ENCODE data around the gene CDS1. TPM values are rescaled to one million over a fixed set of nuclear protein-coding genes. Genes with fewer than 3 reads are reported as not detected.

Gene CDS1
- total and polyA plus RNA-seq, 2 of the 8 experiments (the other 6 are each of a cell fraction or from before 2014, with no cell fraction given): 8.7 to 13.9 TPM

DNA sequence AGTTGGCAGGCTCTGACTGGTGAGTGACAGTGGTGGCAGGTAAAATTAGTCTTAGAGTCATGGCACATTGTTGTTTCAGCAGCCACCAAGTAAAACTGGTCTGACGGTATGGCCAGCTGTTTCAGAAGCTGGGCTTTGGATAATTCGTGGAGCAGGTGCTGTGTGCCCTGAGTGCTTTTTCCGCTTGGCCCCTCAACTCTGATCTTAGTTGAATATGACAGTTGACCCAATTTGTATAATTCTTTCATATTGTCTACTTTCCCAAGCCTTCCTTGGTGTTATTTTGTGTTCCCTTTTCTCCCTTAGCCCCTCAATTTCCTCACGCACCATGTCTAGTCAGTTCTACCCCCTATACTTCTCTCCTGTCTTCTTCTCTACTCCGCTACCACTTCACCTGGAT is 32.0 kb downstream of the CDS1 start:
- Histone ChIP-seq H3K4me1 (replicated peaks in 1 of 4; ENCODE audit: control insufficient read depth in 3 of 4, insufficient read depth in 4 of 4, low read length in 3 of 4) (peaks cover 0 to 7% (median 3%) of the 10 kb centered on the region in 4 experiments; a peak in 2 of 7 replicates), H2BK15ac (ENCODE audit: low read length) (no peak overlapping the region), H2AFZ (ENCODE audit: low read length) (no peak overlapping the region), H2BK12ac (ENCODE audit: low read depth, low read length) (no peak overlapping the region), H3K27ac (ENCODE audit: low read depth, low read length) (no peak overlapping the region), H3K27me3 (replicated peaks in 1 of 4; ENCODE audit: control insufficient read depth in 3 of 4, extremely low read depth in 1 of 4, insufficient read depth in 3 of 4, low read length in 3 of 4) (no peaks in the 10 kb centered on the region), H3K56ac (replicated peaks; ENCODE audit: insufficient read length, low read depth, low read length) (no peak overlapping the region), H3K18ac (ENCODE audit: extremely low read depth, low read length) (0 out of 2 replicates have a peak overlapping the region, but pooled peaks have one; percentile 49), H3K9me3 (ENCODE audit: insufficient read depth in 2 of 2, low read depth in 1 of 2, low read length in 1 of 2) (no peaks in the 10 kb centered on the region), H2AK5ac (ENCODE audit: low read depth, low read length) (0 out of 2 replicates have a peak overlapping the region, but pooled peaks have one; percentile 60), H3K14ac (ENCODE audit: insufficient read length) (no peak overlapping the region), H3K4ac (replicated peaks; ENCODE audit: insufficient read length, low read depth, low read length) (no peak overlapping the region), H4K20me1 (replicated peaks in 1 of 2; ENCODE audit: control insufficient read depth in 1 of 2, insufficient read depth in 2 of 2, low read length in 2 of 2) (no peaks in the 10 kb centered on the region), H3K23ac (ENCODE audit: insufficient read length) (no peak overlapping the region), H3K79me1 (ENCODE audit: low read depth, low read length) (peaks cover 3% of the 10 kb centered on the region; the same call in 1 of the 2 replicates), H2BK120ac (replicated peaks; ENCODE audit: low read depth, low read length) (no peak overlapping the region), H3K4me2 (ENCODE audit: insufficient read depth in 1 of 2, low read depth in 2 of 2, low read length in 2 of 2) (no peak overlapping the region), H3K23me2 (ENCODE audit: low read depth, low read length) (no peaks in the 10 kb centered on the region), H4K5ac (ENCODE audit: insufficient read length, low read depth, low read length) (no peak overlapping the region), H3K4me3 (ENCODE audit: extremely low read depth in 1 of 4, insufficient read depth in 2 of 4, low read depth in 3 of 4, low read length in 4 of 4) (no peak overlapping the region), H2BK20ac (ENCODE audit: low read length) (no peak overlapping the region), H4K8ac (ENCODE audit: extremely low read depth, insufficient read depth, low read length) (no peak overlapping the region), H3K79me2 (ENCODE audit: control insufficient read depth in 1 of 2, insufficient read depth in 2 of 2, low read length in 2 of 2) (no peaks in the 10 kb centered on the region), H4K91ac (replicated peaks; ENCODE audit: insufficient read length, low read length) (no peak overlapping the region), H3K9ac (replicated peaks in 1 of 4; ENCODE audit: extremely low read depth in 1 of 4, low read depth in 3 of 4, low read length in 3 of 4) (no peak overlapping the region), H3K36me3 (ENCODE audit: control insufficient read depth in 2 of 4, insufficient read depth in 4 of 4, low read length in 3 of 4) (peaks cover 0 to 12% (median 10%) of the 10 kb centered on the region in 4 experiments; a peak in 3 of 8 replicates), H2BK5ac (ENCODE audit: low read depth, low read length) (peak overlapping the region; percentile 75)
- FAIRE-seq (no peak), DNase-seq (ENCODE audit: low read depth in 1 of 2, low spot score in 2 of 2) (no peak)
- CTCF ChIA-PET (ENCODE audit: partially characterized antibody): no interaction called here
- POLR2A ChIA-PET (ENCODE audit: partially characterized antibody): interaction anchor here (1.6 kb wide), 1 partner anchor 32 kb away, joined by 3 read pairs; the partner anchor contains the start of gene CDS1
- 86% methylated on average over 5 of the region's 5 CpGs; no CpG with 5 or more reads in 1 of the 2 experiments for WGBS, 2 experiments (ENCODE audit: extremely low coverage in 1 of 2, insufficient coverage in 1 of 2, insufficient read length in 1 of 2, insufficient replicate concordance in 2 of 2, low coverage in 1 of 2, low lambda C conversion rate in 2 of 2, missing lambda C conversion rate in 1 of 2)
- TF ChIP-seq SAP30 (IDR thresholded peaks at IDR 0.05; ENCODE audit: insufficient read depth, insufficient replicate concordance, low read length) (no peak), TEAD4 (IDR thresholded peaks at IDR 0.05; ENCODE audit: low read depth, low read length) (no peak), RAD21 (IDR thresholded peaks at IDR 0.05 in 1 of 2, conservative IDR thresholded peaks at IDR 0.05 in 1 of 2; ENCODE audit: low read depth in 2 of 2, low read length in 2 of 2) (no peak)

All from H1 (cell line).